Kidney epithelial cell (primary cell): ENCODE measurements around the gene RAB17. TPM values are rescaled to one million over a fixed set of nuclear protein-coding genes. Genes with fewer than 3 reads are reported as not detected.

Experiments
- DNase-seq: peaks from one replicate; pipeline ENCODE4 v3.0.0-alpha.2; 2010; ENCODE audit warnings: low read depth
- H3K27me3 ChIP-seq: 2 replicates; pipeline ENCODE4 v1.6.0; 2011; ENCODE audit warnings: low read length; ENCODE audit not compliant: control insufficient read depth, insufficient read depth
- H3K36me3 ChIP-seq: 2 replicates; pipeline ENCODE4 v1.5.1; 2011; ENCODE audit warnings: low read length; ENCODE audit not compliant: control insufficient read depth, insufficient read depth
- H3K4me3 ChIP-seq: 2 replicates; pipeline ENCODE4 v1.5.1; 2011; ENCODE audit warnings: low read depth, mild to moderate bottlenecking, control low read depth, low read length
- total RNA-seq: library from RNA; depleted of rRNA; stranded (reverse); fragments of >200 nt; gene quantifications from 2 replicates; pipeline ENCODE4 v1.2.3, GENCODE V29; 2015
- TF ChIP-seq, protein P1 (sequence below): IDR thresholded peaks from 2 replicates; pipeline ENCODE4 v1.5.1; 2011; ENCODE audit warnings: mild to moderate bottlenecking, moderate library complexity, low read length, control low read depth, inconsistent platforms; ENCODE audit not compliant: insufficient read depth, poor library complexity, severe bottlenecking

Gene RAB17
- total RNA-seq, 1 donor from 2014 or later = 12.1 TPM

DNA sequence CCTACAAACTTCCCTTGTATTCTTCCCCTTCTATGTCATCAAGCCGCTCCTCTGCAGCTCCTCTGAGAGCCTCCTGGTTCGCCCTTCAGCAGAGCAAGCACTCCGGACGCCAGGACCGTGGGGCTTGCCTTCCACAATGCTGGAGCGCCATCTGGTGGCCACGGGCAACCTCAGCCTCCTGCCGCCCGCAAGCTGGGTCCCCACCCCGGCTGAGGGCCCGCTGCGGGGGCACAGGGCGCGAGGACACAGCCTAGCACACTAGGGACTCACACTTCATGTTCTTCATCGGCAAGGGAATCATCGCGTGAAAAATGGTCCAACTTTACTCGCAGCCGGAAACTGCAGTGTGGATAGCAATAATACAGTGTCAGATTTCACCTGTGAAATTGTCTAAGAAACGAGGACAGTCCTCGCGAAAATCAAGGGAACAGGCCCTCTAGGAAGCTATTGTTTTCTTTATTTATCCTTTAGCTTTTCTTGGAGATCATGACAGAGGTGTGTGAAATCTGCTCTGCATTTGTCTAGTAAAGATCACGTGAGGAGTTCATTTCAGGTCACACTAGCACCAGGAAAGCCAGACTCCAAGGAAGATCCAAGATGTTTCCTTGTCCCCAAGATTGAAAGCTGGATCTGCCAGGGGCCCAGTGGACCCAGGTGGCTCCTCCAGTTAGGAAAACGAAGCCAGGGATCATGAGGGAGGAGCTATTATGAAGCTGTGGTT lies 18.4 kb downstream of the RAB17 start:
- H3K36me3 ChIP-seq = no peaks in the 10 kb centered on the region
- H3K4me3 ChIP-seq = no peak overlapping the region
- peaks cover 3% of the 10 kb centered on the region for H3K27me3 ChIP-seq
- DNase-seq = peak; percentile 70
- TF ChIP-seq, protein P1, sequence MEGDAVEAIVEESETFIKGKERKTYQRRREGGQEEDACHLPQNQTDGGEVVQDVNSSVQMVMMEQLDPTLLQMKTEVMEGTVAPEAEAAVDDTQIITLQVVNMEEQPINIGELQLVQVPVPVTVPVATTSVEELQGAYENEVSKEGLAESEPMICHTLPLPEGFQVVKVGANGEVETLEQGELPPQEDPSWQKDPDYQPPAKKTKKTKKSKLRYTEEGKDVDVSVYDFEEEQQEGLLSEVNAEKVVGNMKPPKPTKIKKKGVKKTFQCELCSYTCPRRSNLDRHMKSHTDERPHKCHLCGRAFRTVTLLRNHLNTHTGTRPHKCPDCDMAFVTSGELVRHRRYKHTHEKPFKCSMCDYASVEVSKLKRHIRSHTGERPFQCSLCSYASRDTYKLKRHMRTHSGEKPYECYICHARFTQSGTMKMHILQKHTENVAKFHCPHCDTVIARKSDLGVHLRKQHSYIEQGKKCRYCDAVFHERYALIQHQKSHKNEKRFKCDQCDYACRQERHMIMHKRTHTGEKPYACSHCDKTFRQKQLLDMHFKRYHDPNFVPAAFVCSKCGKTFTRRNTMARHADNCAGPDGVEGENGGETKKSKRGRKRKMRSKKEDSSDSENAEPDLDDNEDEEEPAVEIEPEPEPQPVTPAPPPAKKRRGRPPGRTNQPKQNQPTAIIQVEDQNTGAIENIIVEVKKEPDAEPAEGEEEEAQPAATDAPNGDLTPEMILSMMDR = peak; percentile 98

DNA sequence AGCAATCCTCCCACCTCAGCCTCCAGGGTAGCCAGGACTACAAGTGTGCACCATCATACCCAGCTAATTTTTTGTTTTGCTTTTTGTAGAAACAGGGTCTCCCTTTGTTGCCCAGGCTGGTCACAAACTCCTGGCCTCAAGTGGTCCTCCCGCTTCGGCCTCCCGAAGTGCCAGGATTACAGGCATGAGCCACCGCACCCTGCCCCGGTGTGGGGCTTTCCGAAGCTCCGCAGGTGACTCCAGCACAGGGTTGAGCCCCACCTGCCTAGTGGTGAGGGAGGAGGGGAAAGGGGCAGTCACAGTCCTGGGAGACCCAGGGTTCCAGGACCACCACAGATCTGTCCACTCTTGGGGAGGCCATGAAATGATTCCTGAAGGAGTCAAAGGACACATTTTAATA lies 19.0 kb downstream of the RAB17 start:
- peaks cover 3% of the 10 kb centered on the region for H3K27me3 ChIP-seq
- DNase-seq = no peak
- TF ChIP-seq, protein P1 = no peak

DNA sequence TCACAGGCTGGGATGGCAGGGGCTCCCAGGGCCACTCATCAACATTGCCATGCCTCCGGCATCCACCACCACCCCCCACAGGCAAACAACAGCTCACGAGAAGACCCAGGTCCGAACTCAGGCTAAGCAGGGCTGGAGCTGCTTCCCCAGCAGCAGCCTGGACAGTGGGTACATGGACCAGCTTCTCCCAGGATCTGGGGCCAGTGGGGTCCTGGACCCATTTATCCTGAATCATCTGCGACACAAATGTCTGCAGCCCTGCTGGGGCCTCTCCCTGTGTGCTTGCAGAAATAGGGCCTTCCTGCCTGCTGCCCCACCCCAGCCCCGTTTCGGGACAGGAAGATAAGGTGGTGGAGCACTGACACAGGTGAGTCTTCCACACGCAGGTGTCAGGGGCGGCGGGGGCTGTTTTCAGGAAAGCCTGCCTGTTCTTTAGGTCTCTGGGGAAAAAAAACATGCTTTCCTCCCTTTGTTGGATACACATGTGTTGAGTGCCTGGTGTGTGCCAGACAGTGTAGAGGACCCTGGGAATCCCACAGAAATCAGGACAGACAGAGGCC lies 19.7 kb downstream of the RAB17 start:
- DNase-seq = no peak

More for the DNA sequence above, 19.0 kb downstream of the RAB17 start:
- Histone ChIP-seq H3K36me3 (no peaks in the 10 kb centered on the region), H3K4me3 (no peak overlapping the region)

DNA sequence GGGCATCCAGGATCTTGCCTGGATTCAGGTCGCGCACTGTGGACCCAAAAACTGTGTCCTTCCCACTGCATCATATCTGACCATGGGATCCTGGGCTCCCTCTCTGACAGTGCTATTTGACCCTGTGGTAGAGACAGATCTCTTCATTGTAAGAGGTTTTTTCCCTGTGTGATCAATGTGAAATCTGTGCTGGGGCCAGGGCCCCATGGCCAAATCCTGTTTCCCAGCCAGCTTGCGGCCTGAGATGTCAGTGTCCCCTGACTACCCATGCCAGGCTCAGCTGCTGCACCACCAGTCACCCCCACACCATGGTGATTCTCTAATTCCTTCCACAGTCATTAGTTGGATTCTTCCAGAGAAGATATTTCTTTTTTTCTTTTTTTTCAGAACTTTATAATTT lies 20.6 kb downstream of the RAB17 start:
- TF ChIP-seq, protein P1 = no peak
- no peak overlapping the region for H3K4me3 ChIP-seq
- no peaks in the 10 kb centered on the region for H3K36me3 ChIP-seq
- H3K27me3 ChIP-seq = peaks cover 3% of the 10 kb centered on the region
- DNase-seq = no peak

More for the DNA sequence above, 19.7 kb downstream of the RAB17 start:
- Histone ChIP-seq H3K36me3 (no peaks in the 10 kb centered on the region), H3K27me3 (peaks cover 3% of the 10 kb centered on the region), H3K4me3 (no peak overlapping the region)
- TF ChIP-seq, protein P1 = no peak

DNA sequence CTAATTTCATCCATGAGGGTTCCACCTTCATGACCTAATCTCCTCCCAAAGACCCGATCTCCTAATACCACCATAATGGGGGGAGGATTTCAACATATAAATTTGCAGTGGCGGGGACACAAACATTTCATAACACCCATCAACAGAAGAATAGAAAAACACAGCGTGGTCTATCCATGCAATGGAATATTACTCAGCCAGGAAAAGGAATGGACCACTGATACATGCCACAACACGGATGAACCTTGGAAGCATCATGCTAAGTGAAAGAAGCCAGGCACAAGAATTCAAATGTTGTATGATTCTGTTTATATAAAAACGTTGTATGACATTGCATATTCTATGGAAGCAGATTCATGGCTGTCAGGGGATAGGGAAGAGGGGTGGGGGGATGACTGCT lies 21.5 kb downstream of the RAB17 start:
- no peak for DNase-seq
- no peaks in the 10 kb centered on the region for H3K36me3 ChIP-seq
- TF ChIP-seq, protein P1 = no peak

DNA sequence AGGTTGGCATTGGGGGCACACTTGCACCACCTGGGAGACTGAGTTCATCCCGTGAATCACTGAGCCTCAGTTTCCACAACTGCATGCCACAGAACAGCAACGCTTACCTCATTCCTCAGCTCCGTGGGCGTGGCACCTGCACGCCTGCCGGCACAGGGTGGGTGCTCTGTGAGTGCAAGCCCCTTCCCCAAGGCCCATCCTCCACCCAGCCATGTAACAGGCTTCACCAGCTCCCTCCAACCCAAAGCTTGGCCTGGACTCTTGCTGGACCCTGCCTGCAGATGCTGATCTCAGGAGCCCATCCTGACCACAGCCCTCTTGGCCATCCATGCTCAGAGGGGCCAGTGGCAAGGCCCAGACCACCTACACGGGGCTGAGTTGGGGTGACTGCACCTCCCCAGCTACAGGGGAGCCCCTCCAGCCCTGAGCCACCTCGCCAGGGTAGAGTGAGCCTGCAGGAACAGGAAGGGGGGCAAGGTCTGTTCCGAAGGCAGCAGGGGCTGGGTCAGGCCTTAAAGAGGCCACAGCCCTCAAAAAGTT lies 22.3 kb downstream of the RAB17 start:
- Histone ChIP-seq H3K36me3 (no peaks in the 10 kb centered on the region), H3K4me3 (no peak overlapping the region), H3K27me3 (peaks cover 11% of the 10 kb centered on the region)
- TF ChIP-seq, protein P1 = no peak
- DNase-seq = no peak

More for the DNA sequence above, 21.5 kb downstream of the RAB17 start:
- H3K4me3 ChIP-seq = no peak overlapping the region
- peaks cover 3% of the 10 kb centered on the region for H3K27me3 ChIP-seq
